Hepatocyte (in vitro differentiated cells): Measurements from ENCODE around the gene ZNF439. TPM values are rescaled to one million over a fixed set of nuclear protein-coding genes. Genes with fewer than 3 reads are reported as not detected.
"Not testable (repeated sequence)": the region's sequence is repeated elsewhere in the genome, so short reads cannot be mapped to it uniquely, and the experiment has no call there.

Source experiments
- DNase-seq: peaks from one replicate; pipeline ENCODE4 v3.0.0-alpha.2; 2016; ENCODE audit warnings: low spot score
- H2AFZ ChIP-seq: fragments of 200-600 bp; sonication (generic); 2 replicates; pipeline ENCODE4 v1.6.0; 2016; ENCODE audit warnings: antibody characterized with exemption, mild to moderate bottlenecking
- H3K27ac ChIP-seq: fragments of 200-600 bp; sonication (generic); 2 replicates; pipeline ENCODE4 v1.5.1; 2016; ENCODE audit warnings: mild to moderate bottlenecking
- H3K27me3 ChIP-seq: fragments of 200-600 bp; sonication (generic); 2 replicates; pipeline ENCODE4 v1.6.1; 2016
- H3K36me3 ChIP-seq: fragments of 200-600 bp; sonication (generic); replicated peaks from 2 replicates; pipeline ENCODE4 v1.5.1; 2016; ENCODE audit warnings: low read depth; ENCODE audit not compliant: insufficient read depth
- H3K4me1 ChIP-seq: fragments of 200-600 bp; sonication (generic); 2 replicates; pipeline ENCODE4 v1.5.1; 2016; ENCODE audit warnings: mild to moderate bottlenecking, moderate library complexity; ENCODE audit not compliant: insufficient read depth
- H3K4me2 ChIP-seq: fragments of 200-600 bp; sonication (generic); 2 replicates; pipeline ENCODE4 v1.6.0; 2016
- H3K4me3 ChIP-seq: fragments of 200-600 bp; sonication (generic); 2 replicates; pipeline ENCODE4 v1.5.1; 2016; ENCODE audit warnings: mild to moderate bottlenecking
- H3K79me2 ChIP-seq: fragments of 200-600 bp; sonication (generic); 2 replicates; pipeline ENCODE4 v1.6.0; 2017; ENCODE audit warnings: mild to moderate bottlenecking
- H3K9me2 ChIP-seq: fragments of 200-600 bp; sonication (generic); replicated peaks from 2 replicates; pipeline ENCODE4 v1.6.0; 2017; ENCODE audit warnings: mild to moderate bottlenecking; ENCODE audit not compliant: insufficient read depth
- H3K9me3 ChIP-seq: fragments of 200-600 bp; sonication (generic); 2 replicates; pipeline ENCODE4 v1.5.1; 2016; ENCODE audit warnings: low read depth, mild to moderate bottlenecking
- H4K20me1 ChIP-seq: fragments of 200-600 bp; sonication (generic); 2 replicates; pipeline ENCODE4 v1.6.0; 2016; ENCODE audit warnings: mild to moderate bottlenecking; ENCODE audit not compliant: insufficient read depth, poor library complexity, severe bottlenecking
- CTCF ChIP-seq: fragments of 200-600 bp; sonication (generic); IDR thresholded peaks from 2 replicates; pipeline ENCODE4 v1.5.1; 2016; ENCODE audit warnings: antibody characterized with exemption, mild to moderate bottlenecking; ENCODE audit not compliant: poor library complexity
- EZH2 ChIP-seq: fragments of 200-600 bp; sonication (generic); IDR thresholded peaks from 2 replicates; pipeline ENCODE4 v1.6.1; 2016; ENCODE audit warnings: antibody characterized with exemption, mild to moderate bottlenecking, borderline replicate concordance
- EZH2phosphoT487 ChIP-seq: fragments of 200-600 bp; sonication (generic); IDR thresholded peaks from one replicate; pipeline ENCODE4 v1.6.1; 2018; ENCODE audit warnings: antibody characterized with exemption, mild to moderate bottlenecking, low read depth, moderate library complexity; ENCODE audit not compliant: unreplicated experiment, severe bottlenecking
- WGBS: methylation state at CpG from one replicate; pipeline ENCODE4 v1.1.6; 2016; ENCODE audit warnings: low lambda C conversion rate; ENCODE audit errors: missing lambda C conversion rate; 5-methylcytosine and 5-hydroxymethylcytosine counted together
- polyA plus RNA-seq: library from polyadenylated mRNA; unstranded; fragments of >200 nt; fragmentation: Nextera tagmentation; extraction: Ambion mirVana; gene quantifications from 2 replicates; pipeline ENCODE4 v1.2.1, GENCODE V29; 2016
- total RNA-seq: library from RNA; depleted of rRNA; stranded (reverse); fragments of >200 nt; gene quantifications from 2 replicates; pipeline ENCODE4 v1.2.3, GENCODE V29; 2014

Gene ZNF439
- total and polyA plus RNA-seq, 2 experiments from 2014 or later, result 2.3 to 3.8 TPM

DNA sequence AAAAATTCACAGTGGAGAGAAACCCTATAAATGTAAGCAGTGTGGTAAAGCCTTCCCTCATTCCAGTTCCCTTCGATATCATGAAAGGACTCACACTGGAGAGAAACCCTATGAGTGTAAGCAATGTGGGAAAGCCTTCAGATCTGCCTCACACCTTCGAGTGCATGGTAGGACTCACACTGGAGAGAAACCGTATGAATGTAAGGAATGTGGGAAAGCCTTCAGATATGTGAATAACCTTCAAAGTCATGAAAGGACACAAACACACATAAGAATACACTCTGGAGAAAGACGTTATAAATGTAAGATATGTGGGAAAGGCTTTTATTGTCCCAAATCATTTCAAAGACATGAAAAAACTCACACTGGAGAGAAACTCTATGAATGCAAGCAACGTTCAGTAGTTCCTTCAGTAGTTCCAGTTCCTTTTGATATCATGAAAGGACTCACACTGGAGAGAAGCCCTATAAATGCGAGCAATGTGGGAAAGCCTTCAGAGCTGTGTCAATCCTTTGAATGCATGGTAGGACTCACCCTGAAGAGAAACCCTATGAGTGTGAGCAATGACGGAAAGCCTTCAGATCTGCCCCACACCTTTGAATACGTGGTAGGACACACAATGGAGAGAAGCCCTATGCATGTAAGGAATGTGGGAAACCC lies 16.1 kb upstream of the ZNF439 start:
- Histone ChIP-seq H4K20me1 (no peaks in the 10 kb centered on the region), H3K27ac (no peak overlapping the region), H3K4me2 (no peak overlapping the region), H2AFZ (no peak overlapping the region), H3K4me3 (no peak overlapping the region), H3K9me2 (no peaks in the 10 kb centered on the region), H3K27me3 (no peaks in the 10 kb centered on the region), H3K9me3 (peaks cover 60% of the 10 kb centered on the region), H3K79me2 (peaks cover 3% of the 10 kb centered on the region), H3K4me1 (no peaks in the 10 kb centered on the region), H3K36me3 (peaks cover 24% of the 10 kb centered on the region)
- WGBS, result 97% methylated on average over 8 of the region's 8 CpGs
- no peak for DNase-seq
- no peak for TF ChIP-seq CTCF
- TF ChIP-seq EZH2, result no peak
- no peak for TF ChIP-seq EZH2phosphoT487

DNA sequence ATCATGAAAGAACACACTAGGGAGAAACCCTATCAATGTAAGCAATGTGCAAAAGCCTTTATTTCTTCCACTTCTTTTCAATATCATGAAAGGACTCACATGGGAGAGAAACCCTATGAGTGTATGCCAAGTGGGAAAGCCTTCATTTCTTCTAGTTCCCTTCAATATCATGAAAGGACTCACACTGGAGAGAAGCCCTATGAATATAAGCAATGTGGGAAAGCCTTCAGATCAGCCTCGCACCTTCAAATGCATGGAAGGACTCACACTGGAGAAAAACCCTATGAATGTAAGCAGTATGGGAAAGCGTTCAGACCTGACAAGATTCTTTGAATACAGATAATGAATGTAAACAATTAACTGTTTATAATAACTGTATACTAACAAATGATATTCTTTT lies 15.0 kb upstream of the ZNF439 start:
- no peak overlapping the region for H2AFZ ChIP-seq
- peak overlapping the region; percentile 8 for H3K4me3 ChIP-seq
- H3K4me2 ChIP-seq, result no peak overlapping the region
- TF ChIP-seq CTCF, result no peak
- no peak for TF ChIP-seq EZH2
- TF ChIP-seq EZH2phosphoT487, result no peak
- no peak for DNase-seq
- peaks cover 24% of the 10 kb centered on the region for H3K36me3 ChIP-seq
- no peaks in the 10 kb centered on the region for H3K79me2 ChIP-seq
- no peaks in the 10 kb centered on the region for H3K4me1 ChIP-seq
- no peaks in the 10 kb centered on the region for H4K20me1 ChIP-seq
- H3K27ac ChIP-seq, result no peak overlapping the region
- H3K9me2 ChIP-seq, result no peaks in the 10 kb centered on the region
- WGBS, result 94% methylated on average over 2 of the region's 2 CpGs
- peaks cover 50% of the 10 kb centered on the region for H3K9me3 ChIP-seq
- H3K27me3 ChIP-seq, result no peaks in the 10 kb centered on the region

- H4K20me1 ChIP-seq, H3K27me3 ChIP-seq, H3K9me2 ChIP-seq, H2AFZ ChIP-seq, H3K4me2 ChIP-seq, H3K79me2 ChIP-seq, H3K4me1 ChIP-seq, H3K27ac ChIP-seq, DNase-seq, H3K4me3 ChIP-seq: not testable (repeated sequence)
- H3K36me3 ChIP-seq, result peaks cover 24% of the 10 kb centered on the region
- peaks cover 43% of the 10 kb centered on the region for H3K9me3 ChIP-seq
- 79% methylated on average over 2 of the region's 2 CpGs for WGBS
These were observed 12.9 kb upstream of the ZNF439 start for GRCh38 chr19:11835626-11836066.

GRCh38 chr19:11843722-11844121 lies 4.8 kb upstream of the ZNF439 start:
- no peak overlapping the region for H2AFZ ChIP-seq
- 62% methylated on average over 2 of the region's 2 CpGs for WGBS
- DNase-seq, result peak; percentile 5

DNA sequence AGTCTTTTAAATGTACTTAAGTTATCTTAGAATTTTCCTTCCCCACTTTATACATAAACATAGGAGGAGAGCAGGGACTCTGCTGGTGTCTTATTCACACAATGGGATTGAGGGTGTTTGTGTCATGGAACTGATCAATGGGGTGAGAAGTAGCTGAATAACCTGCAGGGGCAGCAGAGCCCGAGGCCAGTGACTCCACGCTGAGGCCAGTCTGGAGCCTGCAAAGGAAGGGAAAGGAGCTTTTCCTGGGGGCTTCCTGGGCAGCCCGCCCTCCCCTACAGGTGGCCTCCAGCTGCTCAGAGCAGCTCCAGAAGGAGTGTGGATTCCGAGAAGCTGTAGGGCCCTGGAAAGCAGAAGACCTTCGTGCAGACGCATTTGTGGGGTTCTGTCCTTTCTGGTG lies 911 bp upstream of the ZNF439 start:
- 51% methylated on average over 6 of the region's 6 CpGs for WGBS
- H2AFZ ChIP-seq, H3K4me2 ChIP-seq, H3K79me2 ChIP-seq, H3K9me2 ChIP-seq, H3K27me3 ChIP-seq, H3K27ac ChIP-seq, H3K9me3 ChIP-seq, H3K4me1 ChIP-seq, DNase-seq, H4K20me1 ChIP-seq, H3K36me3 ChIP-seq, H3K4me3 ChIP-seq: not testable (repeated sequence)

More at GRCh38 chr19:11843722-11844121, 4.8 kb upstream of the ZNF439 start:
- Histone ChIP-seq H3K79me2 (no peaks in the 10 kb centered on the region), H3K9me3 (no peaks in the 10 kb centered on the region), H4K20me1 (no peaks in the 10 kb centered on the region), H3K4me3 (no peak overlapping the region), H3K27ac (no peak overlapping the region), H3K36me3 (no peaks in the 10 kb centered on the region), H3K9me2 (no peaks in the 10 kb centered on the region), H3K4me2 (no peak overlapping the region), H3K27me3 (no peaks in the 10 kb centered on the region), H3K4me1 (no peaks in the 10 kb centered on the region)
- no peak for TF ChIP-seq EZH2phosphoT487
- no peak for TF ChIP-seq CTCF
- TF ChIP-seq EZH2, result no peak
